Ecto neural progenitor cell (in vitro differentiated cells): ENCODE data around the gene PTGFR.
A peak's percentile ranks its signal among the peaks of the same experiment; 100 is the strongest.

ENCODE experiments used
- DNase-seq: peaks from one replicate; pipeline ENCODE4 v3.0.0-alpha.2; 2018; ENCODE audit warnings: low spot score

PTGFR gene, protein sequence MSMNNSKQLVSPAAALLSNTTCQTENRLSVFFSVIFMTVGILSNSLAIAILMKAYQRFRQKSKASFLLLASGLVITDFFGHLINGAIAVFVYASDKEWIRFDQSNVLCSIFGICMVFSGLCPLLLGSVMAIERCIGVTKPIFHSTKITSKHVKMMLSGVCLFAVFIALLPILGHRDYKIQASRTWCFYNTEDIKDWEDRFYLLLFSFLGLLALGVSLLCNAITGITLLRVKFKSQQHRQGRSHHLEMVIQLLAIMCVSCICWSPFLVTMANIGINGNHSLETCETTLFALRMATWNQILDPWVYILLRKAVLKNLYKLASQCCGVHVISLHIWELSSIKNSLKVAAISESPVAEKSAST

GRCh38 chr1:78490861-78491450, at the start of gene PTGFR:
PTGFR (plus strand) TSS chr1:78490974; CDS start chr1:78492744, 1,770 bp downstream.
- peak; percentile 70 for DNase-seq

GRCh38 chr1:78441921-78442320, 48.9 kb upstream of the PTGFR start:
- no peak for DNase-seq

DNA sequence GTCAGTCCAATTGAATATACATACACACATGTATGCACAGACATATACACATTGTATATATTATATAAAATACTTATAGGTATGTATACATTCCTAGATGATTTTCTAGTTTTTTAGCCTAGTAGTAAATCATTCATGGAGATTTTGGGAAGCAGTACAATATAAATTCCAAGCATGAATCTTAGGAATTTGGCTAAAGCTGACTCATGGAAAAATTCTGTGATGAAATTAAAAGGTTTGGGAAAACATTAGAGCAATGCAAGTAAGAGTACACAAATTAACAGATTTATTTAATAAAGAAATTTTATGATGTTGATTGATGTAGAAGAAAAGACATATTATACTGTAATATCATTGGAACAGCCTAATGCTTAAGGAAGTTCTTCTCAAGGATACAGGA, 43.7 kb upstream of the PTGFR start:
- no peak for DNase-seq

DNA sequence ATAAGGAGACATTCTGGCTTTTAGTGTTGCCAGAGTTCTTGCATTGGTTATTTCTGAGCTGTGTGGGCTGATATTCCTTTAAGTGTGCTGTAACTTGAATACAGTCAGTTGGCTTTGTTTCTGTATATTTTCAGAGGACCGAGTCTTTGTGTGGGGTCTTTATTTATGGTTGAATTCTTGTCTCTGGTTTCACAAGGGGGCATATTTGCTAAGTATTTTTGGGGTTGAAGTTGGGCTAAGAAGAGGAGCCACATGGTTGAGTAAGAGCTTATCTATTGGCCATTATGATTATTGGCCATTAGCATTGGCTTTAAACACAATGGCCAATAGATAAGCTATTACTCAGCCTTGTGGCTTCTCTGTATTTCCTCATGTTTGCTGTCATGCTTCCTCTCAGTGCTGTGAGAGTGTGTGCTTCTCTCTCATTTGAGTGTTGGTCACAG, 26.3 kb upstream of the PTGFR start:
- DNase-seq: no peak

- no peak for DNase-seq
These were observed 25.6 kb upstream of the PTGFR start for GRCh38 chr1:78465143-78465542.

DNA sequence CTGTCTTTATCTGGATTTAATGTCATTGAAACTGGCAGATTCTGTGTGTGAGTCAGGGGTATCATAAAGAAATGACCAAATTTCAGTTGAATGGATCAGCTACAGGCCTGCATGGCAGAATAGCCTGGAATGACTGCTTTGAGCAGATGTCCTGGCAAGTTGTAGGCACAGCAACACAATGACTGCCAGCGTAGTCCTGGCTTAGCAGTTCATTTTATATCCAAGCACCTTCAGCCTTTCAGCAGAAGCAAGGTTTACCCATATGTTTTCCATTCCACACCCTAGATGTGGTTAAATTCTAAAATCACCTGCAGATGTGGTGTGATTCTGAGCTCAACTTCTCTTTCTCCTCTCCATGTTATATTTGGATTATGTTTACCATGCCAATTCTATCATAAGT, 22.3 kb upstream of the PTGFR start:
- DNase-seq: no peak

DNA sequence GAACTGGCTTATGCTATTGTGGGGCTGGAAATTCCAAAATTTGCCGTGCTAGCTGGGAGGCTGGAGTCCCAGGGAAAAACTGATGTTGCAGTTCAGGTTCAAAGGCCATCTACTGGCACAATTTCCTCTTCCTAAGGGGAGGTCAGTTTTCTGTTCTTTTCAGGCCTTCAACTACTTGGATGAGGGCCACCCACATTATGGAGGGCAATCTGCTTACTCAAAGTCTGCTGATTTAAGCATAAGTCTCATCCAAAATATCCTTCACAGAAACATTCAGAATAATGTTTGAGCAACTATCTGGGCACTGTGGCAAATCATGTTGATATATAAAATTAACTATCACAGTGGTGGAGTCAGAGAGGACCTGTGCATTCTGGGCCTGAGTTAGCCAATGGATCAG, 21.2 kb upstream of the PTGFR start:
- DNase-seq: no peak

- DNase-seq: no peak
These were observed 18.7 kb upstream of the PTGFR start for GRCh38 chr1:78471890-78472620.

DNA sequence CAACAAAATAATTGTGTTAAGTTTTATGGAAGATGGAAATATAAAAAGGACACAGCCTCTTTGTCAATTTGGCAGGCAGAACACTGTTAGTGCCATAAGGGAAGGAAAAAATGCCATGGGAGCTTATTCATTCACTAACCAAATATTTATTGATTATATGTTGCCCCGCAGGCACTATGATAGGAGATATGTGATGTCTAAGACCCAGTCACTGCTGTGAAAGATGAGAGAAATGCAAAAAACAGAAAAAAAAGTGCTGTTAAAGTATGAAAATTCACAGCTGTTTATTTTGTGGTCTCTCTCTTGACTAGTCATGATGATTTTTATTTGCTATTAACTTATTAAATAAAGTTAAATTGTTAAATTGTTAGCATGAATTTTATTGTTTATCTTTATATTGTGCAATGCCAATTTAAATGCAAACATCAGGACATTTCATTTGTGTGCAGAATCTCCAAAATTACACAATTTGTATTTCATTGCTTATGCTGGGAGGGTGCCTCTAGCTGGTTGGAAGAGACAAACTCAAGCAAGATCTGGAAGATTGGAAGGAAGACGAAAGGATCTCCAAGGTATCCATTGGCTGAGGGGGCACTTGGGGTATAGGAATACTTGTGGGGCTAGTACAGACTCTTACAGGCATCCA, 17.8 kb upstream of the PTGFR start:
- DNase-seq: no peak

- DNase-seq: no peak
These were observed 16.7 kb upstream of the PTGFR start for GRCh38 chr1:78474092-78474491.

GRCh38 chr1:78475888-78476610, 14.7 kb upstream of the PTGFR start:
- DNase-seq: no peak

GRCh38 chr1:78483903-78484302, 6.9 kb upstream of the PTGFR start:
- DNase-seq: no peak

DNA sequence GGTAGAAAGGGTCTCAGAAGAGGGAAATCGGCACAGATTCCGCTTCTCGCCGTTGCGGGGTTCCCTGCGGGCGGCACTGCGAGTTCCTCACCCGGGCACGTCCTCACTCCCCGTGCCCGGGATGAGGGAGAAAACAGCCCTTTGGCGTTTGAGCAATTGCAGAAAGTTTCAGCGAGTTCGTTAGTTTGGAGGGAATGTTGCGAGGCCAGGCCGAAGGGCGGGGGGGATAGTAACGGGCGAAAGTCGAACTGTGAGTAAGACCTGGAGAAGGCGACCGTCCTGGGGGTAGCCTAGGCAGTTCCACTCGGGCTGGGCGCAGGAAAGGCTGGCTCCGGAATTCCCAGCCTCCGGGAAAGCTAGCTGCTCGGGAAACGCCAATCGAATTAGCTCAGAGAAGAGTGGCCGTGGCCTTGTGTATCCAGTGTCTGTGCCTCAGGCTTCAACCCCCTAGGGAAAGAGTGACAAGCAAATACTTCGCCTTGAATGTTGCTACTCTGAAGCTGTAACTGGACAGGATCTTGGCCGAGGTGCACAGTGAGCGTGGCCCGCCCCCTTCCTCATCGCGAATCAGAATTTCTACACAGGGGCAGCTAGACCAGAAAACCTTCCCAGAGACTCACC, 787 bp downstream of the PTGFR start:
- DNase-seq: peak; percentile 59

- DNase-seq: no peak
These were observed 1.7 kb downstream of the PTGFR start for GRCh38 chr1:78492386-78492950.

GRCh38 chr1:78493451-78493850, 2.7 kb downstream of the PTGFR start:
- no peak for DNase-seq

DNA sequence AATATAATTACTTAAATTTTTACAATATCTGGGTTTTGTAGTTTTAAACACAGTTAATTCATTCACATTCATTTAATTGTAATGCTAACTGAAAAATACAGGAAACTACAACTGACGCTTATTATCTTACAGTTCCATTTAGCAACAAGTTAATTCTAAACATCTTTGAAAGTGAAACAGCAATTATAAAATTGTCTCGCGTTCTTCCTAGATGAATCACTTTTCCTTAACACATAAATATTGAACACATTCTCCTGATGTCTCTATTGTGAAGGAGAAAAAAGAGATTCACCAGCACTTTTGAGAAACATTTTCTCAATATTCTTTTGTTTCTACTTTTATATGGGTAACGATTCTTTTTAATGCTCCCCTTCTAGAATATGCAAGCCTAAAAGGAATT, 6.4 kb downstream of the PTGFR start:
- no peak for DNase-seq

DNA sequence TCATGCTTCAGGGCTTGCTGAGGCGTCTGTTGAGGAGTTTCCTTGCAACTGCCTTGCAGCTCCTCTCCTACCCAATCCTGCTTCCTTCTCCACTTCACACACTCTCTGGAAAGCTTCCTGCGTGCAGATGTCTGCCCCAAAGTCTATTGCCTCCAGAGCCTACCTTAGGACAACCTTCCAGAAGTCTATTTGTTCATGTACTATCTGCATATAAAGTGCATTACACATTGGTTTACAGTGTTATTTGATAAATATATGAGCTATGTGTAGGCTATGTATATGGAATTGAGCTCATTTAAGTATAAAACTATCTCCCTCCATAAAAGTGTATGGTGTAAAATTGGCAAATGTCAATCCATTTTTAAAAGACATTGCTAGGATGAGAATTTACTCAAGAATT, 9.8 kb downstream of the PTGFR start:
- no peak for DNase-seq

- DNase-seq: no peak
These were observed 10.4 kb downstream of the PTGFR start for GRCh38 chr1:78501203-78501602.

DNA sequence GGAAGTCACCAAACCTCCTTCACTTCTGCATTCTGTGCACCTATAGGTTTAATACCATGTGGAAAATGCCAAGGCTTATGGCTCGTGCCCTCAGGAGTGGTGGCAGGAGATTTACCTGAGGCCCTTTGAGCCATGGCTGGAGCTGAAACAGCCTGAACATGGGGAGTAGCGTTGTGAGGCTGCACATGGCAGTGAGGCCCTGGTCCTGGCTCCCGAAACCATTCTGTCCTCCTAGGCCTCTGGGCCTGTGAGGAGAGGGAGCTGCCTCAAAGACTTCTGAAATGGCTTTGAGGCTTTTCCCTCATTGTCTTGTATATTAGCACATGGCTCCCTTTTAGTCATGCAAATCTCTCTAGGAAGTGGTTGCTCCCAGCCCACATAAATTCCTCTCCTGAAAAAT, 20.6 kb downstream of the PTGFR start:
- DNase-seq: no peak

- no peak for DNase-seq
These were observed 25.9 kb downstream of the PTGFR start for GRCh38 chr1:78516716-78517115.

DNA sequence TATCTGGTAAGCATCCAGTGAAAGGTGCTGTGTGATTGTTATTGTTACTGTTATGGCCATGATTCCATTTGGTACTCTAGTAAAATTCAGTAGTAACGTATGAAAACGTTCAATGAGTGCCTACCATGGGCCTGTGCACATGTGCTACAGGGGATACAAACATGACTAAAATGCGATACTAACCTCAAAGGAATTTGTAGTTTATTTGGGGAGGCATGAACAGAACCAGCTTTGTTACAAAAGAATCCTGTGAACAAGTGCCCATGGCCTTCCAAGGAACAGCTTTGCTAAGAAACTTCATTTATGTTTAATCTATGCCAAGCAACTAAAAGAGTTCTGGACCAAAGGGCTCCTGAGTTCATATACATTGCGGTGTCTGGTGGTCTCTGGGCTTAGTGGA, 28.7 kb downstream of the PTGFR start:
- DNase-seq: no peak
